Embryonic facial prominence (tissue), 1 donor: Measurements from ENCODE around the gene FZD4.
"Not testable (repeated sequence)": the region's sequence is repeated elsewhere in the genome, so short reads cannot be mapped to it uniquely, and the experiment has no call there.

ENCODE experiments used
- DNase-seq: peaks from one replicate; pipeline ENCODE4 v3.0.0-alpha.2; 2016; ENCODE audit errors: extremely low spot score

The FZD4 gene

DNA sequence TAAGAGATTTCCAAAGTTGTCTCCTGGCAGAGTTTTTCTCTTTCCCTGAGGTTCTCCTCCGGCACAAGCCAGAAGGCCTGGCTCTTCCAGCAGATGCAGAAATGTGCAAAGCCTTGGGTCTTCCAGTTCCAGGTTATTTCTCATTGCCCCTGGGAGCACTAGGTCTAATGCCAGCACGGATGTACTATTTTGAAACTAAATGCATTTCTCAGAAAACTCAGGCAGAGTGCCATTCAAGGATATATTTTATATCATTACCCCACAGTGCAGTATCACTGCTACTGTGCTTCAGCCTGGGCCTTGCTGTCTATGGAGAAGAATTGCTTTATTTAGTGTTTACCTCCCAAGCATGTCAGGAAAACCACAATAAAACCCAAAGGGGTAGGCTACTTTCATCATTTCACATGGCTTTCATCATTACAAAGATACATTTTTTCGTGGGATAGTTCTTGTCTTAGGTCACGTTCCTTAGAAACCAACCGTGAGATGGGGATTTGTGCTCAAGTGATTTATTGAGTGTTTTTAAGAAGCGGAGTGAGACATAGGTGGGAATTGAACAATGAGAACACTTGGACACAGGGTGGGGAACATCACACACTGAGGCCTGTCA, 22.4 kb upstream of the FZD4 start:
- no peak for DNase-seq

- no peak for DNase-seq
Observed at GRCh38 chr11:86972734-86973133, 17.5 kb upstream of the FZD4 start.

GRCh38 chr11:86969258-86969657, 14.1 kb upstream of the FZD4 start:
- no peak for DNase-seq

GRCh38 chr11:86967601-86968000, 12.4 kb upstream of the FZD4 start:
- not testable (repeated sequence) for DNase-seq

- no peak for DNase-seq
Observed at GRCh38 chr11:86957976-86958646, 2.9 kb upstream of the FZD4 start.

GRCh38 chr11:86956905-86957195, 1.7 kb upstream of the FZD4 start:
- no peak for DNase-seq

GRCh38 chr11:86955111-86955360, 159 bp downstream of the FZD4 start:
- DNase-seq, result no peak

DNA sequence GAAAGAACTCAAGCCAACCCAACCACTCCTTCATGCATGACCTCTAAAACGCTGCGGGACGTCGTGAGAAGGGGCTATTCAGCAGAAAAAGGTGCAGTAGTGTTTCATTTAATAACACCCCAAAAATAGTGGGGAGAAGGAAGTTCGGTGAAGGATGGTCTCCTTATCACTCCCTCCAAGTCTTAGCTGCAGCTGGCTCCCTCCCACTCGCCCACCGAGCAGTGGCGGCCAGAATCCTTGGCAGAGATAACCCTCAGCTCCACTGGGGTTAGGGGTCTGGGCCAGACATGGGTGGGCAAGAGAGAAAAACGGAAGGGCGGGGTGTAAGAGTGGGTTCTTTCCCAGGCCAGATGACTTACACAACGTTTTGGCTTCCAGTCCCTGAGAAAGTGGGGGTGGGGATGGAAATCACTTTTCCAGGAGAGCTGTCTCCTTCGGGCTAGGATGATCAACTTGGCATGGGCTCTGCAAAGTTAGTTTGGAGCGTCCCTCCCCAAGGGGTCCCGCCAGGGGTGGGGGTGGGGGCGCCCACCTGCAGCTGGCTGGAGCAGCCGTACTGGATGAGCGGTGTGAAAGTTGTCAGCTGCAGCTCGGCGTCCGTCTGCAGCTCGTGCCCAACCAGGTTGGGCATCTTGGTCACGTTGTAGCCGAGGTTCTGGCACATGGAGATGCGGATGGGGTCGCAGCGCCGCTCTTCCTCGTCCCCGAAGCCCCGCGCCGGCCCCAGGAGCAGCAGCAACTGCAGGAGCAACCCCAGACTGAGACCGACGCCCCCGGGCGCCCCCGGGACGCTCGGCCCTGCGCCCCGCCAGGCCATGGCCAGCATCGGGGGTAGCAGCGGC, 705 bp downstream of the FZD4 start:
- no peak for DNase-seq

GRCh38 chr11:86952221-86952875, 2.8 kb downstream of the FZD4 start:
- no peak for DNase-seq

DNA sequence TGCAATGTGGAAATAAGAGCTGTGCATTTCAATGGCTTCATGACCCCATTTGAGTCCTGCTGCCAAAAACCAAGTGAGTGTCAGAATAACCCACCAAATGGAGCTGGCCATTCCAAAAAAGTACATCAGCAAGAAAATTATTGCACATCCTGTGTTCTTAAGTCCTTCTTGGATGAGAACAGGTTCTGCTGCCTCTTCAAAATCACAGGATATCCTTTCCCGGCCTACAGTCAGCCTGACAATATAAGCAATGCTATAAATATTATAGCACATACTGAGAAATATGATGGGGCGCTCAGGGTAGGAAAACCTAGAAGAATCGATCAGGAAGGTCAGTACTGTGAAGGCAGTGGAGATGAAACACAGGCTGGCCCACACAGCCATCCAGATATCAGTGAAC, 3.5 kb downstream of the FZD4 start:
- no peak for DNase-seq

- DNase-seq, result no peak
Observed at GRCh38 chr11:86950661-86950995, 4.6 kb downstream of the FZD4 start.

DNA sequence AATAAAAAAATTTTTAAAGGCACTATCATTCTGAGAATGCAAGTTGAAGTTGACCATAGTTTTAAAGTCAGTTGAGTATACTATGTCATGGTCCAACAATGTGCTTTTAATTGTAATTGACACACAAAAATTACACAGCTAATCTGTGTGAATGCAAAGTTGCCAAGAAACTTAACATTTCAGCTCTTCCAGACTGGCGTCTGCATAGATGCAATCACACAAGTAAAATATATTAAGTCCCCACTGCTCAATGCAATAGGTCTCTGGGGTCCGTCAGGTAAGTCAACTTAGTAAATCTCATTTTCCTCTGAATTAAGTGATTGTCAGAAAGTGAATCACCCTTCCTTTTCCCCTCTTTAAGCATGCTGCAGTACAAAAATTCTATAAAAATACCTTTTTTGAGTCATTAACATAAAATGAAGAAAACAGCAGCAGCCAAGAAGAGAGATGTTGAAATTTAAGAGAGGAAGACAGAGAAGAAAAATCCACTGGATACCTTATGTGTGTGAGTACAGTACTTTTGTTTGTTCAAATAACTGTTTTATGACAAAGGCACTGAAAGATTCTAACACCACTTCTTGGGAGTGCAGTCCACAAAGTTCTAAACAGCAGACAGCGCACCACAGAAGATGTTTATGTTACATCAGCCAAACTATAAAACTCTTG, 5.1 kb downstream of the FZD4 start:
- no peak for DNase-seq

GRCh38 chr11:86948733-86949132, 6.5 kb downstream of the FZD4 start:
- DNase-seq, result no peak

- no peak for DNase-seq
Observed at GRCh38 chr11:86947541-86947940, 7.7 kb downstream of the FZD4 start.

GRCh38 chr11:86943505-86943904, 11.7 kb downstream of the FZD4 start:
- not testable (repeated sequence) for DNase-seq

DNA sequence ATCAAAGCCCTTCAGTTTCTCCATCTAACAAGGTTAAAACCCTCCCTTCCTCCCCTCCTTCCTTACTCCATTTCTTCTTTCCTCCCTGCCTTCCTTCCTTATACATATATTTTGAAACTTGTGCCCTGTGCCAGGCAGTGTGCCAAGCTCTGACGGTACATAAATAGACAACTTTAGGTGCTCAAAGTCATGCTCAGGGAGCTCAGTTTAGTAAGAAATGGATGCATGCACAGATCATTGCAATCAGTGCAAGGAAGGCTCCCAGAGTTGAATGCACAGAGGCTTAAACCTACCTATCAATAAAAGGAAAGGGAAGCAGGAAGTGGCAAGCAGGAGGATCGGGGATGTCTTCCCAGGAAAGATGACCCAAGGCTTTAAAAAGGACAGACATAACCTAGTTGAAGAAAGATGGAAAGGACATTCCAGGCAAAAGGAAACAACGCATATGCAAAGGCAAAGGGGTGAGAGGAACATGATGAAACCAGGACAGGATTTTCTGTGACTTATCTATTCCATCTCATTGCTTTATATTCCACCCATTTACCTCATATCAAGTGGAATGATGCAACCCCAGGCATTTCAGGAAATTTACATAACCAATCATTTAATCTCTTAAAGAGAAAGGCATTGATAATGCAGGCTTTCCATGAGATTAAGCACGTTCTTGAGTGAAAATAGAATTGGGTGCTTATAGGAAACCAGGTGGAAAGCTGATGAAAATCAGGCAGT, 13.2 kb downstream of the FZD4 start:
- DNase-seq, result no peak

GRCh38 chr11:86941077-86941870, 13.9 kb downstream of the FZD4 start:
- DNase-seq, result no peak

- DNase-seq, result no peak
Observed at GRCh38 chr11:86940122-86940777, 14.9 kb downstream of the FZD4 start.

GRCh38 chr11:86938900-86939880, 16.0 kb downstream of the FZD4 start:
- no peak for DNase-seq
